ENCODE data around the gene DUOXA2.
"Not testable (repeated sequence)": the region's sequence is repeated elsewhere in the genome, so short reads cannot be mapped to it uniquely, and the experiment has no call there.

Gene DUOXA2

DNA sequence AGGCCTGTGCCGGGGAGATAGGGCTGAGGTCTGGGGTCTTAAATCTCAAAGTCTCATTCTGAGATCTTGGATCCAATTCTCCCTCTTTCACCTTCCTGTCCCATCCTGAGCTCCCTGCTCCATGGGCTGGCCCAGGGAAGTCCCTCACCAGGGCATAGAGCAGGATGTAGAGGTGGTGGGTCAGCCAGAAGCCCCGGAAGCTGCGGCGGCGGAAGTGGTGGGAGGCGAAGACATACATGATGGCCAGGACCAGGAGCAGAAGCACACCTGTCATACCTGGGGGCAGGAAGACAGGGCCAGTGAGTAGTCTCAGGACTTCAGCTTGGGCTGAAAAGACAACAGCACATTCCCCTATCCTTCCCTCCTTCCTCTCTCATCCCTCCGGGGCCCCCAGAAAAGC, 16.7 kb upstream of the DUOXA2 start:
- DNase-seq = no peak

DNA sequence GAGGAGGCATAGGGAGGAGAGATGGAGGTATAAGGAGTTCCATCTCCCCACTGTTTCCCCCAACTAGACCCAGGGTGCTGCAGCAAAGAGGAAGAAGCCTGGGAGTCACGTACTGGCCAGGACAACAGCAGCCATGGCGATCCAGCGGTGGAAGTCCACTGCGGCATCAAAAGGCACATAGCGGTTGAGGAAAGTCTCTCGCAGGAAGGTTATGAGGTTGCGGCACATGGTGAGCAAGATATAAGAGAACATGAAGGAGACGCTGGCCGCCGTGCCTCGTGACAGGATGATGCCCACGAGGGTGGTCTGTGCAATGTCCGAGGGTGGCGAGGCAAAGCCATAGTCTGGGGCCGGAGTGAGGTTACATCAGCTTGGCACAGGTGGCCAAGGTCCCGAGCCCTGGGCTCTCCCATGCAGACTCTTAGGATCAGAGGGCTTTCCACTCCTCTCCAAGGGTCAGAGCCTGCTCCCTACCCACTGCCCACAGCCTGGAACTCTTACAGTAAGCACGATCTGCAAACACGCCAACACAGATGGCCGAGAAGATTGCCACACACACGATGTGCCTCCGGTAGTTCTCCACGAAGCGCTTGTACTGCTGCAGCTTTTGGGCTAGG, 14.5 kb upstream of the DUOXA2 start:
- DNase-seq = no peak

DNA sequence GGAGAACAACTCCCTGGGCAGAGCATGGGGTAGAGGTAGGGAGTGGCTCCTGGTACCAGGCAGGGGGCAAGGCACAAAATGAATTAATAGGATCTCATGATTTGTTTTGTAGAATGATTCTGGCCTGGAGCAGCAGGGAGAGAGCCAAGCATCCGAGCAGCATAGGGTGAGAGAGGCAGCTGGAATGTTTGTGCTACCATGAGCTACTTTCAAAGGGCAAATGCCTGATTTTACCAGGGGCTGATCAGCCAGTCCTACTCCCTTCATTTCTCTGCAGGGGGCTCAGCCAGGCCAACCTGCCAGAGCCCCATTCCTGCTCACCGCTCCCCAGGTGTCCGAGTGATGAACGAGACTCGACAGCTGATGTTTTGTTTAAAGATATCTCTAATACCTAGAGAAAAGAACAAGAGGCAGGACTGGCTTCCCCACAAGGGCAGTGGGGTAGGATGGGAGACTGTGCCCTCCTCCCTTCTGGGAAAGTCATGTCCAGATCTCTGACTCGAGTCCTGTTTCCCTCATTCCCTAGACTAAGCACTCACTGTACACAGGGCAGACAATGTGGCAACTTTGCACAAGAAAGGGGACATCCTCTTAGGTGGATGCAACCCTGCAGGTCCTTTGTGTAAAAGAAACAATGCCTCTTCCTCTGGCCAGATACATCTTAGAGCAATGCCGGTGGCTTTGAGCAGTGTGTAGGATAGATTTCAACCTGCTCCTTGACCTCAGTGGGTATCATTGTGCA, 13.1 kb upstream of the DUOXA2 start:
- no peak for DNase-seq

DNA sequence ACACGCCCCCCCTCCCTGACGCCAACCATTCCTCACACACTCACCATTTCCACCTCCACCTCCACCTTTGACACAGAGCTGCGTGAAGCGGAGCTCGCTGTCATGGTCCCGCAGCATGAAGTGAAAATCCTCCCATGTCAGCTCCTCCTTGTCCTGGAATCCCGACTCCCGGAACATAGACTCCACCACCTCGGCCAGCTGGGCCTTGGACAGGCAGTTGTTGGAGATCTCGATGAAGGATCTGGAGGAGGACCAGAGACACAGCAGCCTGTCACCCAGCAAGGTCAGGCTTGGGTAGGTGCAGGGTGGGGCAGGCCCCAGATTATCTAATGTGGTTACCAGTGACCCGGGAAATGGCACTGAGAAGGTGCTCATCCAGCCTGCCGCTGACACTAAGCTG, 12.4 kb upstream of the DUOXA2 start:
- DNase-seq = no peak

DNA sequence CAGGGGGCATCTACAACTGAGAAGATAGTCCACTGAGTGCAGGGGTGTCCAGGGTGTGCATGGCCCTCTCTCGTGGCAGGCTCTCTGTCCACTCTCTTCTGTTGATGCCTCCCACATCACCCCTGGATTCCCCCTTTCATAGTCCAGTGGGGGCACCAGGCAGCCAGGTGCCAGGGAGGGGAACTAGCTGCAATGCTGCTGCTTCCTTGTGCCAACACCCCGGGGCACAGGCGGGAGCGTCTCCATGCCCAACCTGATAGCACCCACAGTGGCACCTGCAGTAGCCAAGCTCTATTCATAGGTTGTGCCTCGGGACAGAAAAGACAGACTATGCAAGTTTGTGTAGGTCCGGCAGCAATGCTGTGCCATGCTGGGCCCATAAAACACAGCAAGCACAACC, 11.9 kb upstream of the DUOXA2 start:
- DNase-seq = no peak

DNA sequence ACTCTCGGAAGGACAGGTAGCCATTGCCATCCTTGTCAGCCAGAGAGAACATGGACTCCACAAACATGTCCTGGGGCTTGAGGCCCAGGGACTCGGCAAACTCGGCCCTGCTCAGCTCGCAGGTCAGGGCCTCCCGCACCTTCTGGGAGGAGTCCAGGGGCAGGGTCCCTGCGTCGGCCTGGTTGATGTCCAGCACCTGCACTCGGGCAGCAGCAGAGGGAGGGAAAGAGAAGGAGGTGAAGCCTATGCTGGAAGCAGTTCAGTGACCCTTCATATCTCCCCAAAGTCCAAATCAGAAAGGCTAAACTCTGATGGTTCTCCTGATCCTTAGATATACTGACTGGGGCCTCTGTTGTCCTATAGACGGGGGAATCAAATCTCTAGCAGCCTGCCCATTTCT, 10.0 kb upstream of the DUOXA2 start:
- not testable (repeated sequence) for DNase-seq

DNA sequence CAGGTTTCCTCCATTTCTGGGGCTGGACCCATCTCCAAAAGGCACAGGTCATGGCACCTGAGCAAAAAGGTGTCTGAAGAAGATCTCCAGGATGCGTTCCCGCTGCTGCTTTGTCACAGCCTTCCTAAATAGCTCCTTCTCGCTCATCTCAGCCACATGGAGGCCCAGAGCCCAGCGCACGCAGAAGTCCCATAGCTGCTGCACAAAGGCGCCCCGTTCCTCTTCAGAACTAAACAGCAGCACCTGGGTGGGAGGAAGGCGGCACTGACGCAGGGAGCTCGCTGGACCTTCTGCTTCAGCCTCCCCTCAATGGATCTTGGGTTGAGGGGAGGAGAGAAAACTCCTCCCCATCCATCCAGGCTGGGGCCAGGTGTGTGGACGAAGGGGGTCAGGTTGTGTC, 8.5 kb upstream of the DUOXA2 start:
- DNase-seq = no peak

DNA sequence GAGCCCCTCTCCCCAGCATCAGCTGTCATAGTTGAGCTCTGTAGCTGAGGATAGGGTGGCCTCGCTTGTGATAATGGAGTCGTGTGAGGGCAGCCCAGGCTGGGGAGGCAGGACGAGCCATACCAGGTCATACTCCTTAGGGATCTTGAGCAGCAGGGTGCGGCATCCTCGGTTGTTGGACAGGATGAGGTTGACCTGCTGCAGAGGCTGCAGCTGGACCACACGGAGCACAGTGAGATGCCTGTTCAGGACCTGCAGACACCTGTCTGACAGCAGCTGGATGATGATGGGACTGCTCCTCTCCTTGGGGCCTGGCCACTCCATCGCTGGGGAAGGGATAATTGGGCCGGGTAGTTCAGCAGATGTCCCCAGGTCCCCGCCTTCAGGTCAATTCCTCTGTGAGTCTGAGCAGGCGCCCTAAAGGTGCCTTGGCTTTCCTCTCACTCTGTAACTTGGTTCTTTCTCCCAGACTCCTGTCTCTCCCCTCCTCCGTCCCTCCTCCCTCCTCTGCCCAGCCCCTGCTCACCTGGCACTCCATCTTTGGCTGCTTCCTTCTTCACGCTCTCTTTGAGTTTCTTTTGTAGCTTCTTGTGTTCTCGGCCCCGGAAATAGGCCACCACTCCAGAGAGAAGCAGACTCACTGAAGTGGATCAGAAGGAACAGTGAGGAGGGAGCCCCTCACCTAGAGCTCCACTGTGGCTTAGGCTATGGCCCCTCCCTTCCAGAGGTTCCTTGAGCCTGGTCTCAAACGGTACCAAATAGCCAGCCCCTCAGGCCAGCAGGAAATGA, 7.9 kb upstream of the DUOXA2 start:
- no peak for DNase-seq

DNA sequence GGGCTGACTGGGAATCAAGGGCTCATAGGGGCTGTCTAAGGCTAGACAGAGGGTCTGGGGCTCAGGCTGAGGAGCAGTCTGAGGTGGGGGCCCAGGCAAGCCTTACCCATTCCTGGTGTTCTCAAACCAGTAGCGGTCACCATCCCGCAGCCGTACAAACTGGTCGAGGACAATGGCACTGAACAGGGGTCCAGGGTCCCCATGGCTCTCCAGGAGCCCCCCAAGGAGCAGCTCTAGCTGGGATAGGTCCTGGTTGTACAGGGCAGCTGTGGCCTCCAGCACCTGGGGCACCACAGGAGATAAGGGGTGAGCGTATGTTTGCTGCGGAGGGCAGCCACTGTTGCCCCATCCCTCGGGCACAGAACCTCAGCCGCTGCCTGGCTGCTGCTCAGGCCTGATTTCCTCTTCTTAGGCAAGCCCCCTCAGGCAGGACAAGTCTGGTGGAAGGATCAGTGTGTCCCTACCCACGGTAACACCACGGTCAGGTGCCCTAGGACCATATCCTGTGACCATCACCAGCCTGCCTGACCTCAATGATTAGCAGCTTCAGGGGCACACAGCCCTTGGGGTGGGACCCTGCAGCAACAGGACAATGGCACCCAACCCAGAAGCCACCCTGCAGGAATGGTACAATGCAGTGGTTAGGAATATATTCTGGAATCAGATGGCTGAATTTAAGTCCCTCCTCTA, 6.0 kb upstream of the DUOXA2 start:
- DNase-seq = no peak

DNA sequence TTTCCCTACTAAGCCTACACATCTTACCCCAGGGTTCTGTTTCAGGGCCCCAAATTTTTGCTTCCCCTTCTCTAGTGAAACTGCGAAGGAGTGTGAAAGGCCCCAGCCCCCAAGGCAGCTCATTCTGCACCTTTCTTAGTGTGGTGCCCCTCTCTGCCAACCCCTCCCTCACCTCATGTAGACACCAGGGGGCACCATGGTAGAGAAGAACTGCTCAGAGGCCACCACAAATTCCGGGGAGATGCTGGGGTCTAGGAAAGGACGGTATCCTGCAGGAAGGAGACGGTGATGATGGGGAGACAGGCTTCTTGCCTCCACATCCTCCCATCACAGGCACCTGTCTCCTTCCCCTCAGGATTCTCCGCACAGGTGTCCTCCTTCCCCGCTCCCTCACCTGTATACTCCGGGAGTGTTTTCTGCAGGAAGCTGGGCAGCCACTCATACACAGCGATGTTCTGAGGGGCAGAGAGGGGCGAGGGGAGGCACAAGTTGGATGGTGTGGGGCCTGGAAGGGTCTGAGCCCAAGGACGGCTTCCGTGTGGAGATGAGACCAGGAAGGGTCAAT, 3.8 kb upstream of the DUOXA2 start:
- DNase-seq = no peak

DNA sequence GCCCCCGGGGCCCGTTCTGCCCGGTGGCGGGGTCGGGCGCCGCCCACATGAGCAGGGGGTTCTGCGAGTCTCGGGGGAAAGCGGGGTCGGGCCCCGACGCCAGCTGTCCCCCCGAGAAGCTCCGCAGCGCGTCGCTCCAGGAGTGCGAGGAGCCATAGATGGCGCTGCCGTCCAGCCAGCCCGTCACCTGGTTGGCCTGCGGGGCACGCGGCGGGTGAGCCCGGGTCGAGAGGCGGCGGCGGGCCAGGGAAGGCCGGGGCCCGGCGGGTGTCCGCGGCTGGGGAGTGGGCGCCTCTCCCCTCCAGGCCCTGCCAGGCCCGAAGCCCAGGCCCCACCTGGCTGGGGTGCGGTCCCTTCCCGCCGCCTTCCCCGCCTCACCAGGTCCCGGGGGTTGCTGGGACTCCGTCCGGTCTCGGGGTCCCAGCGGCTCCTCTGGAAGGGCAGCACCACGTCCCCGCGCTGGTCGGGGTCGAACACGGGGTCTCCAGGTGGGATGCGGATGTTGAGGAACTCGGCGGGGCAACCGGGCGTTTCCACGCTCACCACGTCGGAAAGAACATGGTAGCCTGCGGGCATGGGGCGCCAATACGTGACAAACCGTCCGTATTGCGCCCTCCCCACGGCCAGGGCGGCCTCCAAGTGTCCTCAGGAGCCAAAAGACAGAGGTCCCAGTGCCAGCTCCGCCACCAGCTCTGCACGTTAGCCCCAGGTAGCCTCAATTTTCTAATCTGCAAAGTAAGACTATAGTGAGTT, 2.6 kb upstream of the DUOXA2 start:
- no peak for DNase-seq

DNA sequence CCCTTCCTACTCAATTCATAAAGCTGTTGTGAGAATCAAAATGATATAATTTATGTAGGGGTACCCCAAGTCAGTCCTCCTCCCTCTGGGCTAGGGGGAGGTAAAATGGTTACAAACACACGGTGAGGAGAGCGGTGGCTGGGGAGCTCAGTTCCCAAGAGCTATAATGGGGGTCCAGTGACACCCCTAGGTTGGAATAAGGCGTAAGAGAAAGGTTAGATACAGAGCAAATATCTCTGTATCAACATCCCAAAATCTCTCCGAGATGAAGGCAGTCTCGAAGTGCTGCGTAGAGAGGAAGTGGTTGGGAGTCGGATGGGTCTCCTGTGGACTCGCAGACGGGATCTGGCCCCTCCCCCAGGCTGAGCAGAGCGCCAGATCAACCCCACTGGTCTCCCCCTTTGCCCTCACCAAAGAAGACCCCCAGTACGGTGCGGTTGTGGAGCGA, 2.0 kb upstream of the DUOXA2 start:
- no peak for DNase-seq

DNA sequence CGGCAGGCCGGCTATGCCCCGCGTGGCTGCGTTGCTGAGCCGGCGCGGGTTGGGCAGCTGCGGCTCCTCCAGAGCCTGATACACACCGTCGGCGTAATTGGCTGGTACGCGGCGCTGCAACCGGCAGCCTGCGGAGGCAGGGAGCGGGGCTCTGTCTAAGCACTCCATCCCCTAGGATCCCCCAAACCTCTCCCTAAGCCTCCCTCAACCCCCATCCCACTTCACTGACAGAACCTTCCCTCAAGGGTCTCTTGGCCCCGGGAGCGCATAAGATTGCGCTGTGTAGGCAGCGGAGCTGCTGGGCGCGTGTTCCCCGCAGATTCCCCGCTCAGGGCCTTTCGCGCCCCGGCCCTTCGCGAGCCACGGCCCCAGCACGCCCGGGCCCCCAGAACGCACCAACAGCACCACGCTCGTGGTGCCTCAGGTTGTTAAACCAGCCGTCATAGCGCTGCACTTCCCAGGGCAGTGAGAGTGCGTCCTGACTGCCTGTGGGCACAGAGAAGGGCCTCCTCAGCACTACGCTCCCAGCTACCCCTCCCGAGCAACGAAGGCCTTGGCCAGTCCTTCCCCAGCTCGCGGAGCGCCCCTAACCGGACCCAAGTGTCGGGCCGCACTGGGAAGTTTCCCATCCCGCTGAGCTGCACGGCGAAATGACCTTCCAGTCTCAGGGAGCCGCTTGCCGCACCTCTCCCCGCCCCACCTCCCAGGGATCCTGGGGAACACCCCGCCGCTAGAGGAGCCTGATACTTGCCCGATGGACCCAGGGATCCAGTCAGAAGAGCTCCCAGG, 1.3 kb upstream of the DUOXA2 start:
- DNase-seq = no peak

DNA sequence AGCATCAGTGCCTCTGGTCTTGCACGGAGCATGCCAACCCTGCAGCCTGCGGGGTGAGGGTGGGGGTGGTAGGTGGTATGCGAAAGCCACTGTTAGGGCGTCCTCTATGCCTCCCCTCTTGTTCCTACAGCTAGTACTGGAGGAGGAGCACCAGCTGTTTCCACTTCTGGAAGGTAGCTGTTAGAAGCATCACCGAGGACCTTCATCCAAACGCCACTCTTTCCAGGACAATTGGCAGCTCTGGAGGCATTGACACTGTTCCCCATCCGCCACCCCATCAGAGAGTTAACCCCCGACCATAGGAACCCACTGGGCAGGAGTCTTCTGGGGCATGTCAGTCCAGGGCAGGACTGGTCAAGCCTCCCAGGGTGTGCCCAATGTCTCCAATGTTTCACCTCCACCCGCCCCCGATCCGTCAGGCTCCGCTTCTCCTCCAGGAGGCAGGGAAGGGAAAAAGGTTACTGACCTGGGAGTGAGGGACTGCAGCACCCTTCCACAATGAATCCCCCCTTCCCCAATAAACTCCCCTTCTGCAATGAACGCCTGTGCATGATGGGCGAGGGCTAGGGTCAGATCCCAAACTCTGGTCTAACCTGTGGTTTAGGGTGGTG, 641 bp upstream of the DUOXA2 start:
- DNase-seq = no peak

DNA sequence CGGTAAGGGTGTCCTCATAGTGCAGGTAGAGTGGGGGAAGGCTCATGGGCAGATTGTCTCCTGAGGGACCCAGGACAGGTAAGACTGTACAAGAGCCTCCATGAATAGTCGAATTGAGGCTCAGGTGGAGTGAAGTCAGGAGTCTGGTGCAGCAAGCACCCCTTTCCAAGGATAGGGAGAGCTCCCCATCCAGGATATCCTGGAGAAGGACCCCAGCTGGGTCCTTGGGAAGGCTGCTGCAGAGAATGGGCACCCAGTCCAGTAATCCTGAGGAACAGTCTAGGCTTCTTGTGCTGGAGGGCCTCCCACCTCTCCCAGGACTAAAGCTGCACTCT, 592 bp downstream of the DUOXA2 start:
- DNase-seq = no peak

DNA sequence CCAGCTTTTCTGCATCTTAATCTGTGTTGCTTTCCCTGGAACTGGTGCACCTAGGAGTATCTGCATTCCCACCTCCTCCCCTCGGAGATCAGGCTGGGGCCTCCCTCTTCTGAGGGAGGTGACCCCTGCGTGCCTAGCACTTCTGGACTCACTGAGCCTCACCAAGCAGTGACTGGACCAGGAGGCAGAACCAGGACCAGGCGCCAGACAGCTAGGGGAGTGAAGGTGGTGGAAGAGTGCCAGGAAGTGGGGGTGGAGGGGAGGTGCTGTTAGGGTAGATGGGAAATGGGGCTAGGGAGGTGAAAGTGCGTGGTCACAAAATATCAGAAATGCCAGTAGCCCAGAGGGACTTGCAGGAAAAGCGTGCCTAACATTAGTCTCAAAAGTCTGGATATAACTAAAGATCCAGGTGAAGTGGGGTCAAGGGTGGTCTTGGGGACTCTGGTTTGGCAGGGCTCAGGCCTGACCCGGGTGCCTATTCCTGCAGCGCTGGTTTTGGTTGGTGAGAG, 1.2 kb downstream of the DUOXA2 start:
- no peak for DNase-seq

DNA sequence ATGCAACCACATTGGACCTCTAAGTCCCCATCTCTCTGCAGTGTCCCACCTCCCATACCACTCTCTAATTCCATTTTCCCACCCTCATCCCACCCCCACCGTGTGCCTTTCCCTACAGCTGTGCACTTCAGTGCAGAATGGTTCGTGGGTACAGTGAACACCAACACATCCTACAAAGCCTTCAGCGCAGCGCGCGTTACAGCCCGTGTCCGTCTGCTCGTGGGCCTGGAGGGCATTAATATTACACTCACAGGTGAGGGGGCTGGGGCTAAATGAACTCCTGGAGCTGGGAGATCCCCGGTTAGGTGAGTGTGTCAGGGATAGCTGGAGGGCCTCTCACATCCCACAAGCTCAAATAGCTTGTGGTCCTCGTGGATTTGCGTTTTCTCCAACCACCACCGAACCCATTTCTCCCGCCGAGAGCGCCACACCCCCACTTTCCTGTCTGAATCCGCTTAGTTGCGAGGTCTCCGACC, 1.9 kb downstream of the DUOXA2 start:
- DNase-seq = no peak

DNA sequence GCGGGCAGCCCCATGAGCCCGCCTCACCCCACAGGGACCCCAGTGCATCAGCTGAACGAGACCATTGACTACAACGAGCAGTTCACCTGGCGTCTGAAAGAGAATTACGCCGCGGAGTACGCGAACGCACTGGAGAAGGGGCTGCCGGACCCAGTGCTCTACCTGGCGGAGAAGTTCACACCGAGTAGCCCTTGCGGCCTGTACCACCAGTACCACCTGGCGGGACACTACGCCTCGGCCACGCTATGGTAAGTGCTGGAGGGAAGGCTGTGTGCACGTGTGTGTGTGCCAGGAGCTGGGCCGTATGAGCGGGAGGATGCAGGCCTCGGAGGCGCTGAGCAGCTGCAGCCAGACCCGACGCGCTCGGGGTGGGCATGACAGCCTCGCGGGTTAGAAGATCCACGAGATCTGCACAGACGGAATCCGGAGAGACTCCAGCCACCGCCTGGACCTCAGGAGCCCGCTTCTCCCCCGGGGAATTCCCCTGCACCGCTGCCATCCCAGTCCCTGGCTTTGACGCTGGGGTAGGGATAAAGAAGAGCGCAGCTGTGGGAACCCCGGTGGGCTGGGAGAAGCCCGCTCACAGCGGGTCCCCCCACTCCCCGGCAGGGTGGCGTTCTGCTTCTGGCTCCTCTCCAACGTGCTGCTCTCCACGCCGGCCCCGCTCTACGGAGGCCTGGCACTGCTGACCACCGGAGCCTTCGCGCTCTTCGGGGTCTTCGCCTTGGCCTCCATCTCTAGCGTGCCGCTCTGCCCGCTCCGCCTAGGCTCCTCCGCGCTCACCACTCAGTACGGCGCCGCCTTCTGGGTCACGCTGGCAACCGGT, 2.6 kb downstream of the DUOXA2 start:
- DNase-seq = no peak

DNA sequence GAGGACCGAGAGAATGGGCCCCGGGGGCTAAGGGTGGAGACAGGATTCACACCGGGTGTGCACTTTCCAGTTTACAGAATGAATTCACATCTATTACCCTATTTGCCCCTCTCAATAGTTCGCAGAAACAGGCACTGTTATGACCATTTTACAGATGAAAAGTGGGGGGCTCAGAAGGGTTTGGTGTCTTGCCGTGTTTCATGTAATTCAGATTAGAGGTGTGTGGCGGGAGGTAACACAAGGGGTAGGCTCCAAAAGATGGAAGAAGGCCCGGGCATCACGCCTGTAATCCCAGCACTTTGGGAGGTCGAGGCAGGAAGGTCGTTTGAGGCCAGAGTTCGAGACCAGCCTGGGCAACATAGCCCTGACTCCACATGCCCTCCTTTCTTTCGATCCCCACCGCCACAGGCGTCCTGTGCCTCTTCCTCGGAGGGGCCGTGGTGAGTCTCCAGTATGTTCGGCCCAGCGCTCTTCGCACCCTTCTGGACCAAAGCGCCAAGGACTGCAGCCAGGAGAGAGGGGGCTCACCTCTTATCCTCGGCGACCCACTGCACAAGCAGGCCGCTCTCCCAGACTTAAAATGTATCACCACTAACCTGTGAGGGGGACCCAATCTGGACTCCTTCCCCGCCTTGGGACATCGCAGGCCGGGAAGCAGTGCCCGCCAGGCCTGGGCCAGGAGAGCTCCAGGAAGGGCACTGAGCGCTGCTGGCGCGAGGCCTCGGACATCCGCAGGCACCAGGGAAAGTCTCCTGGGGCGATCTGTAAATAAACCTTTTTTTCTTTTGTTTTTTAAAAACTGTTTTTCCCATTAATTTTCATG, 3.4 kb downstream of the DUOXA2 start:
- no peak for DNase-seq
